Stimulated activated CD8-positive, alpha-beta memory T cell treated with anti-CD3 and anti-CD28 coated beads, Interleukin-7, amount 100 ng/mL, for 1 hour (primary cell): Measurements from ENCODE around the gene SAYSD1.

ENCODE experiments used
- DNase-seq, 2 donors: peaks; one replicate each; pipeline ENCODE4 v3.0.0-alpha.2; 2020; ENCODE audit warnings: low read depth in 2 of 2

The SAYSD1 gene

DNA sequence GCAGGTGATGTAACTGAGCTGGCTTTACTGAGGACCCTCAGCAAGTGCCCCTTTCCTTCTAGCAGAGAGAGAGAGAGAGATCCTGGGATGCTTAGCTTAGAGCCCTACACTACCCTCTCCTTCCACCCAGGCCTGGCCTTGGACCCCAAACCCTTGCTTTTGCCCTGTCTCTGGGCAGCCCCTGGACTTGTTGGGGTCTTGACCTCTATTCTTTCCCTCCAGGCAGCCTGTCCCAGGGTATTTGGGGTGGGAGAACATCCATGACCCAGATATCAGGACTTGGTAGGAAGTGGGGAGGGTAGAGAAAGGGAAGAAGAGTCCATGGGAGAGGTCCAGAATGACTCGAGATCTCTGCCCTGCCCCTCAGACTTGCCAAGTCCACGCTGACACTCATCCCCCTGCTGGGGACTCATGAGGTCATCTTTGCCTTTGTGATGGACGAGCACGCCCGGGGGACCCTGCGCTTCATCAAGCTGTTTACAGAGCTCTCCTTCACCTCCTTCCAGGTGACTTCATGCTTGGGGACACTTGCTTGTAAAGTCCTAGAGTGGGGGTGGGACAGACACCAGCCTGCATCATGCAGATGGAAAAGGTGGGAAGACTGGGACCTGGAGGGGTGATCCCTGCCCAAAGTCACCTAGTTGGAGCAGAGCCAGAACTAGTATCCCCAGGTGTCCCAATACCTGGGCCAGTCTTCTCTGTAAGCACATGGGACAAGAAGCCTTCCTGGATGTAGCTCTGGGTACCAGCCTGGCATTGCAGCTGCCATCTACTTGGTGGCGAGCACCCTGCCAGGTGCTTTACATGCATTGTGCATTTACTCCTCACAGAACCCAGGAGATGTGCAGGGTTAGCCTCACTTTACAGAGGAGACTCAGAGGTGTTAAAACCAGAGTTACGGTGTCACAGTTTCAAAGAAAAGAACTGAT lies 35.5 kb downstream of the SAYSD1 start:
- DNase-seq: no peak

DNA sequence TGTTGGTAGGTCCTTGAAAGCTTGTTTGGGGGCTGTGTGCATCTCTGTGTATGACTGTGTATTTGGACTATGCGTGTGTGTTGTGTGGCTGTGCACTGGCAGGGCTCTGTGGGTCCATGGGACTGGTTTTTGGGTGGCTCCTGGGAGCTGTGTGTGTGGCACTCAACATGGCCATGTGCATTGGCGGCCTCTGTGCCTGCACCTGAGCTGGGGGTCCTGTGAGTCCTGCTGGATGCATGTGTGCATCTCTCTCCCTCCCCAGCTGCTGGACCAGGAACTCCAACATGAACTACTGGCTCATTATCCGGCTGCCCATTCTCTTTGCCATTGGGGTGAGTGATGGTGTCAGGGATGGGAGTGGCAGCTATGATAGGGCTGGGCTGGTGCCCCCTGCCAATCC lies 36.3 kb downstream of the SAYSD1 start:
- no peak for DNase-seq

DNA sequence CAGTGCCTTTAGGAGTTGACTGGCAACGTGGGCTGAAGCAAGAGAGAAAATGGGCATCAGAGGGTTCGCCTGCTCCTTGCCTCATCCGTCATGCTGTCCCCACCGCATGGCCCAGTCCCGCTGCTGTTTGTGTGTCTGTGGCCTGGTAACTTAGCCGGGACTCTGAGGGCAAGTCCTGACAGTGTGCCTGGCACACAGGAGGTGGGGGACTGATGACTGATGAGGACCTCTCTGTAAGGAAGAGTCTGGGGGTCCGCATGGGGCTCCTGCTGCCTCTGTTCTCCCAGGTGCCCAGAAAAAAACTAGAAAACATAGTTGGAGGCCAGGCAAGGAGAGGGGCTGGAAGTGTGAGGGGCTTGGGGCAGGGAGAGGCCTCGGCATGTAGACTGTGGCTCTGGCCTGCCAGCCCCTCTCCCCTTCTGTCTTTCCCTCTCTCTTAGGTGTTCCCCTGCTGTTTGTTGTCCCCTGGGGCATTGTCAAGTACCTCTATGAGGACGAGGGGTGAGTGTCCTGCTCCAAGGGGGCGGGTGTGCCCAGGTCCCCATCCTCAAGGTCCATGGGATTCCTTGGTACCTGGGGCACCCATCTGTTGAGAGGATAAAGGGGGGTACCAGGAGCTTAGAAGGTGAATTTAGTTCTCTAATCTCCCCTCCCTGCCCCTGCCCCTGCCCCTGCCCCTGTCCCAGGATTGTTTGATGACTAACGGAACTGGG lies 36.9 kb downstream of the SAYSD1 start:
- DNase-seq: no peak

DNA sequence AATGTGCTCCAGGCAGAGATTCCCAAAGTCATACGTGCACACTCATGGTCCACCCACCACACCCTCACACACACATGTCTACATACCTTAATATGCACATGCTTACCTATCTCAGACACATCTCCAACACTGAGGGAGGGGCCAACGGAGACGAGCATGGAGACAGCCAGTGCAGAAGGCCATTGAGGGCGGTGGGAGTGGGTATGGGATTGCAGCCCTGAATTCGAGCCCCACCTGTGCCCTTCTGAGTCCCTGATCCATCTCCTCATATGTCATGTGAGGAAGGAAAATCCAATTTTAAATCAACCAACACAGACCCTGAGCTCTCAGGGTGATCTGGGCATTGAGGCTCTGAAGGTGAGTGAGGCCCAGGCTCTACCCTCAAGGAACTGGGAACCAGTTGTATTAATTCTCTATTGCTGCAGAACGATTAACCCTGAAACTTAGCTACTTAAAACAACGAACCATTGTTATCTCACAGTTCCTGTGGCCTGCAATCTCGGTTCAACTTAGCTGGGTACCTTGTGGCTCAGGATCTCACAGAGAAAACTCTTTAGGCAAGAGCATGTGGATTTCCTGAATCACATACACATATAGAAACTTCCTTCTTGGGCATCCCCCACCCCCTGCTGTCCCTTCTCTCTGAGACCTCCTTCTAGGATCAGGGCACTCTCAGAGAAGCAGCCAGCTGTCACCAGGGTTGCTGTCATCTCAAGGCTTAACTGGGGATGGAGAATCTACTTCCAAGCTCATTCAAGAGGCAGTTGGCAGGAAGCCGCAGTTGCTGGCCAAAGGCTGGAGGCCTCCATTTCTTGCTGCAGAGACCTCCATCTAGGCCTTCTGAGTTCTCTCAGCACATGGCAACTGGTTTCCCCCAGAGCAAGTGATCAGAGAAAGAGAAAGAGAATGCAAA lies 38.1 kb downstream of the SAYSD1 start:
- no peak for DNase-seq

DNA sequence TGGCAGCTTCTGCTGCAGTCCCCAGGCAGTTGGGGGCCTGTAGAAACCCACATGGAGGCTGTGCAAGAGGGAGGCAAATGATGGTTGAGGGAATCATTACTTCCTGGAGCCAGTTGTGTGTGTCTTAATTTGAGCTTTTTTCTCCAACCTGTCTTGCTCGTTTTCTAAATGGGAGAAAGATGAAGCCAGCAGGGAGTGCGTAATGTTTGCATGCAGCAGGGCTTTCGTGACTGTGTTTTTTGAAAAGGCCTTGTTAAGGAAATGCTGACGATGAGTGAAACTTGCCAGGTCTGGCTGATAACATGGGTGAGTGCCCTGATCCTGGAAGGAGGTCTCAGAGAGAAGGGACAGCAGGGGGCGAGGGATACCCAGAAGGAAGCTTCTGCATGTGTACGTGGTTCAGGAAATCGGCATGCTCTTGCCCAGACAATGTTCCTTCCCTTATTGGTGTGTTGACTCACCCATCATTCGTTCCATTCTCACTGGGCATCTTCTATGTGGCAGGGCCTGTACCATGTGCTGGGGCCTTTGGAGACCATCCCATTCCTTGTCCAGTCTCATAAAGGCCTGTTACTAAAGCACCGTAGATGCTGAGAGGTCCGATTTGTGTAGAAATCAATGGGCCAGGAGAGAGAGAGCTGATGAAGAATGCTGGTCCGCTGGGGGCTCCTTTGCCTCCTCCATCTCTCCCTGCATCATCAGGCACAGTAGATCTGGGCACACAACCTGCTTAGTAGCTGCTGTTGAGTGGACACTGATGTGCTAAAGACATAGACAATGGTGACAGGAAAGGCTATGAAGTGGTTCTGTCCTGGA lies 39.0 kb downstream of the SAYSD1 start:
- DNase-seq: no peak

DNA sequence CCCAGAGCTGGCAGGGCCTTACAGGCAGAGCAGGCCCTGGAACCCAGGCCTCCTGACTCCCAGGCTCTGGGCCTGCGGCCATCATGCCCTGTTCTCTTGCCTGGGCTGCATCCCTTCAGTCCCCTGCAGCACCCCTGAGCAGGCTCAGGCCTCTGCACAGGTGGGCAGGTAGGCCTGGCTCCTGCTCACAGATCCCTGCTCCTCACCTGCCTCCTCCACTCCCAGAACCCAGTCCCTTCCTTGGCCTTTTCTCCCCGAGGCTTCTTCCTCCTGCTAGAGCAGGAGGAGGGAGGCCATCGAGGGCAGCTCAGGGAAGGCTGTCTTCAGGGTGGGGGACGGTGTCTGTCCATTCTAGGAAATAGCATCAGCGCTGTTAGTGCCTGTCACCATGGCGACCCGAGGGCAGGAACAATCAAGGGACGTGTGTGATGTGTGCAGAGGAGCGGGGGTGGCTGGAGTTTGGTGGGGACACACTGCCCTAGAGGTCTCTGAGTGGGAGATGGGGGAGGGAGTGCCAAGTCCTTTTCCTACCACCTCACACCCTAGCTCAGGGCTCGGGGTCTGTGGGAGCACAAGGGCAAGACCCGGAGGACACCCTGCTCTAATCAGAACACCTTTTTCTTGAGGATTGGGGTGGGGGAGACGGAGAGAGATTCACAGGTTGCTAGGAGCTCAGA lies 39.8 kb downstream of the SAYSD1 start:
- no peak for DNase-seq

DNA sequence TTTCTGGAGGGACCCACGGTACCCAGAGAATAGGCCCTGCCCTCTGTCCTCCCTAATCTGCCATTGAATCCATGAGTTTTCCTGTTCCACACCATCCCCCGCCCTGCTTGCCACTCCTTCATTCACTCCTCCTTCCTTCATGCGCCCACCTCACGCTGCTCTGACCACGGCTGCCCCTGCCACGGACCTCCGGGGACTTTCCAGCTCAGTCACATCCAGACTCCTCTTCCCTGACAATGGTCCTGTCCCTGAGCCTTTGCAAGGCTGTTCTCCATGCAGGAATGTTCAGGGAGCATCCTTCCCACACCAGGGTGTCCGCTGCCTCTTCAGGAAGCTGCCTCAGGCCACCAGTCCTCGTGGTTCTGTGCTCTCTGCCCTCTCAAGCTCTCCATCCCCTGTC lies 40.5 kb downstream of the SAYSD1 start:
- no peak for DNase-seq

DNA sequence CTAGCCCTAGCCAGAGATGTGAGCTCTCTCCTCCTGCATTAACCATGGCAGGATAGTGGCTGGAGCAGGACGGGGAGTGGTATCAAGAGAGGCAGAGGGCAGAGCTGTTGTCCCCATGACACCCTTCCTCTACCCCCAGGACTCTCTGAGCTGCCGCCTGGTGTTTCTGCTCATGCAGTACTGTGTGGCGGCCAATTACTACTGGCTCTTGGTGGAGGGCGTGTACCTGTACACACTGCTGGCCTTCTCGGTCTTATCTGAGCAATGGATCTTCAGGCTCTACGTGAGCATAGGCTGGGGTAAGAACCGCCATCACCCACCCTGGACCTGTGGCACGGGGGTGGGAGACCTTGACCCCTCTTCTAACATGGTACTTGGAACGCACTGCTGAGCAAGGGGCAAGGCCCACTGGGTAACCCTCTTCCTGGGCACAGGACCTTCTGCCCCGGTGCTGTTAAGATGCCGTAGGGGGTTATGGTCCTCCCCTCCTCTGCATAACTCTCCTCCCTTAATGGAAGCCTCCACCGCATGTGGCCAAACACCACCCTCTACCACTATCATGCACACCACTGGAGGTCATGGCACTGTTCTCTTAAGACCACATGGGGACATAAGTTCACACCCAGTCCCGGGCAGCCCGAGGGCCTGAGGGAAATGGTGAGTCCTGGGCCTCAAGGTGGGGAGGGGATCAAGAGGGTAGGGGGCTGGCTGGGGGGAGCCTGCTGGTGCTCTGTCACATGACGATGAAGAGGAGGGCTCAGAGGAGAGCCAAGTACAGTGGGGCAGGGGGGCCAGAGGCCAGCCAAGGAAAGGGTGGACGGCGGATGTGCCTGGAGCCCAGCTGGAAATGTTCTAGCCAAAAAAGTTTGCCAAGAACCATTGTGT lies 41.3 kb downstream of the SAYSD1 start:
- DNase-seq: no peak

DNA sequence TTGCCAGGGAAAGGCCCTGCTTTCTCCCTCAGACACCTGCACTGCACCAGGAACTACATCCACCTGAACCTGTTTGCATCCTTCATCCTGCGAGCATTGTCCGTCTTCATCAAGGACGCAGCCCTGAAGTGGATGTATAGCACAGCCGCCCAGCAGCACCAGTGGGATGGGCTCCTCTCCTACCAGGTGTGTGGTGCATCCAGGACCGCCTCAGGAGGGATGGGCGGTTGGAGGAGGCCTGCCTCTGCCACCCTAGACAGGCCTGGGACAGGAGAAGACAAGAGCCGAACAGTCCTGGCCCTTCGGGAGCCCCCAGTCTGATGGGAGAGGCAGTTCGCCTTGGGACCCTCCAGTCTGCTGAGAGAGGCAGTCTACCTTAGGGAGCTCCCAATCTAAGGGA lies 42.2 kb downstream of the SAYSD1 start:
- no peak for DNase-seq

DNA sequence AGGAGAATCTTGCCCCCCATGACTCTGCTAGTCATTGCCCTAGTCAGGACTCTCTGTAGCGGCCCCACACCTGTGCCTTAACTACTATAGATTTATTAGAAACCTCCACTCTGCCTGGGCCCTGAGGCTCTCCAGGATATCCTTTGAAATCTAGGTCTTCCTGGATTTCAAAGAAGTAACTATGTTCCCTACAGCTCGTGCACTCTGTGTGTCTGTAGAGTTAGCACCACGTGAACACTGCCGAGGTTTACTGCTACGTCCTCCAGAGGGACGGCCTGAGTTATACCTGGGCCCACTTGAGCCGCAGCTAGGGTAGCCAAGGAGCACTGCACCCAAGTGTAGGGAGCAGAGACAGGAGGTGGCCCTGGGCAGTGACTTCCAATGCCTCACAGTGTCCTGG lies 46.6 kb downstream of the SAYSD1 start:
- no peak for DNase-seq

DNA sequence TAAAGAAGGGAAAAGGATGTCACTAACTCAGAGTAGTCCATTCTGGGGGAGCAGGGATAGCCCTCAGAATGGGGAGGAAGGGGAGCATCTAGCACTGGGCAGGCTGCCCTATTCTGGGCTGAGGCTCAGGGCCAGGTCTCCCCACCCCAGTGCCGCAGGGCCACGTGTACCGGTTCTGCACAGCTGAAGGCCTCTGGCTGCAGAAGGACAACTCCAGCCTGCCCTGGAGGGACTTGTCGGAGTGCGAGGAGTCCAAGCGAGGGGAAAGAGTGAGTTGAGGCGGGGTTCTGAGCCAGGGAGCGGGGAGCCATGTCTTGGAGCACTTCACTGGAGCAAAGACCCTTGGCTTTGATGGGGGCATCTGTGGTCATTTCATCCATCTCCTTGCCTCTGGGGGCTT lies 49.4 kb downstream of the SAYSD1 start:
- no peak for DNase-seq

DNA sequence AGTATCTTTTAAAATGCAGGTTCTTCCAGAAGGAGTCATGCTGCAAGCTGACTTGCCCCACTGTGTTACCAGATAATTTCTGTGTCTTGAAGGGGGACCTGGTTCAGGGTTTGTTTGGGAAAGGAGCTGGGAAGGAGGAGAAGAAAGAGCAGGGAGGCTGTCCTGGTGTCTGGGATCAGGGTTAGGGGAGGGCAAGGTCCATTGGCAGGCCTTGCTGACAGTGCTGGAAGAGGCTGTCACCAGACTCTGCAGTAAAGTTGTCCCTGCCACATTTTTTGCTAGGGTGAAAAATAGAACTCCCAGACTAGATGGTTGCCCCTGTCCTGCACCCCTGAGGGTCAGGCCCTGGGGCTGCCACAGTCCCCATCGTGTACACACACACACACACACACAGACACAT lies 51.5 kb downstream of the SAYSD1 start:
- no peak for DNase-seq

DNA sequence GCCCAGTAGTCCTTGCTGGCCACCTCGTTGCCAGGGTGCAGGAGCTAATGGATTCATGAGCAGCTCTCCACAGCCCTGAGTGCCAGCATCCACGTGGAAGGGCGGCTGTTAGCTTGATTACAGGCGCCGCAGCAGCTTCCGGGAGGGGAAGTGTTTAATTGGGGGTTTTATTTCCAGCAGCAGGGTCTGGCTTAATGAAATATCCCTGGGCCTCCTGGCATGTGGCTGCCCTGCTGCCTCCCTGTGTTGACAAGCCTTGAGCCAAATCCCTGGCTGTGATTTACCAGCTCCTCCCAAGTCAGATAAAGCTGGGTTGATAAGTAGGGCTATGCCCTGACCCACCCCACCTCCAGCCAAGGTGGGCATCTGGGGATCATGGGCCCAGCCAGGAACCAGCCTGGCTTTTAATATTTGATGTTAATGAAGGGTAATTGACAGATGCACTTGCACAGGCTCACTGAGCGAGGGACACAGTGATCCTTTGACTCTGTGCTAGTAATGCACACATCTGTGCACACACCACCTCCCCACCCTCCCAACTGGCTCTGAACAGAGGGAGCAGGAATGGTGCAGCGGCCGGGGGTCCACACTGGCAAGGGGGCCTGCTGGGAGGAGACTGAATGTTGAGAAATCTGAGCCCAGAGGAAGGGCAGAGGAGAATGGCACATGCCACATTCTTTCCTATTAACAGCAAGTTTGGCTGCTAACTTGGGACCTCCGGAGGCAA lies 52.8 kb downstream of the SAYSD1 start:
- DNase-seq: no peak

DNA sequence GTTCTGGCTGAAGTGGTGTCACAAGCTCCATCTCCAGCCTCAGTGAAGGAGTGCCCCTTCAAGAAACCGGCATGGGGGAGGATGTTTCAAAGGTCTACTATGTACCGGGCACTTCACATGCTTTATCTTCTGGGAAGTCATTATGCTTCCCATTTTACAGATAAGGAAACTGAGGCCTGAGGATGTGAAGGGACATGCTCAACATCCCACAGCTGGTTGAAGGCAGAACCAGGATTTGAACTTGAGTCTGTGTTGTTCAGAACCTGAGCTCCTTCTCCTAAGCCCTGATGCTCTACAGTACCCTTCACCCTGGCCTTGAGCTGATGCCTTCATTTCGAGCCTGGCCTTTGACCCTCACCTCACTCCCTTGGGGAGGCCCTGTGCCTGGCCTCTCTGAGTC lies 53.4 kb downstream of the SAYSD1 start:
- no peak for DNase-seq

DNA sequence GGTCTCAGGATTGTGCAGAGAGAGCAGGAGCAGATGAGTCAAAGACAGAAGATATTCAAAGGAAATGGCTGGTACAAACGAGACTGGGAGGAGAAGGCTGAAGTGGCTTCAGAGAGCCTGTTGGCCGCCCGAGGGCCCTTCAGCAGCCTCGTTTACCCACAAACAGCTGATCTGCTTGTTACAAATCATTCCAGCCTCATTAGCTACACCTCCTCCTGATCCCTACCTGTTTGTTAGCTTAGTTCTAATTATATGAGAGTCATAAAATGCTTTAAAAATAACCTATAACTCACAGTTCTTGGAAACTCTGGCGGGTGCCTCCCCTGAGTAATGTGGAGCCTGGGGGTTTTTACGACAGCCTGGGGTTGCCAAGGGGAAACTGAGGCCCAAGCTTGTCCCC lies 53.8 kb downstream of the SAYSD1 start:
- DNase-seq: no peak

DNA sequence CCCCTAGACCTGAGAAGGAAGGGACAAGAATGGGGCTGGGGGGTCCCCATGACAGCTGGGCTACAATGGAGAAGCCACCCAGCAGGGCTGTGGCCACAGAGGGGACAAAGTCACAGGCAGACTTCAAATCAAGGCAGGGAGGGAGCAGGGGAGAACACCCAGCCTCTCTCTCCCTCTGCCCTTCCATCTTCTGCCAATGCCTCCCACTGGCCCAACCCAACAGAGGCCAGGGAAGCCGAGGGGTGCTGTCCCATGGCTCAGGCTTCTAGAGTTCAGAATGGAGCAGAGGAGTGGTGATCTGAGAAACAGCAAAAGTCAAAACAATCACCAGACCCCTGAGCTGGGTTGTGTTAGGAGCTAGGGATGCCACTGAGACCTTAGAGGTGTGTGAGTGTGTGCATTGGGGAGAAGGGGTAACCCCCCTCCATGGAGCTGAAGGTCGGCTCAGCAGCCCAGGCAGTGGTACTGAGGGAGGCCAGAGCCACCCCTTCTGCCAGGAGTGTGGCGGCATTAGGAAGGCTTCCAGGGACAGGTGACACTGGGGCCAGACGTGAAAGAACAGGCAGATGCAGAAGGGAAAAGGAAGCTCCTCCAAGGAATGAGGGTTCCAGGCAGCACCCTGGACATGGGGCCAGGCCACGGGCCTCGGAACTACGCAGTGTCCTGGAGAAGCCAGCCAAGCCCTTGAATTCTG lies 54.4 kb downstream of the SAYSD1 start:
- DNase-seq: no peak

DNA sequence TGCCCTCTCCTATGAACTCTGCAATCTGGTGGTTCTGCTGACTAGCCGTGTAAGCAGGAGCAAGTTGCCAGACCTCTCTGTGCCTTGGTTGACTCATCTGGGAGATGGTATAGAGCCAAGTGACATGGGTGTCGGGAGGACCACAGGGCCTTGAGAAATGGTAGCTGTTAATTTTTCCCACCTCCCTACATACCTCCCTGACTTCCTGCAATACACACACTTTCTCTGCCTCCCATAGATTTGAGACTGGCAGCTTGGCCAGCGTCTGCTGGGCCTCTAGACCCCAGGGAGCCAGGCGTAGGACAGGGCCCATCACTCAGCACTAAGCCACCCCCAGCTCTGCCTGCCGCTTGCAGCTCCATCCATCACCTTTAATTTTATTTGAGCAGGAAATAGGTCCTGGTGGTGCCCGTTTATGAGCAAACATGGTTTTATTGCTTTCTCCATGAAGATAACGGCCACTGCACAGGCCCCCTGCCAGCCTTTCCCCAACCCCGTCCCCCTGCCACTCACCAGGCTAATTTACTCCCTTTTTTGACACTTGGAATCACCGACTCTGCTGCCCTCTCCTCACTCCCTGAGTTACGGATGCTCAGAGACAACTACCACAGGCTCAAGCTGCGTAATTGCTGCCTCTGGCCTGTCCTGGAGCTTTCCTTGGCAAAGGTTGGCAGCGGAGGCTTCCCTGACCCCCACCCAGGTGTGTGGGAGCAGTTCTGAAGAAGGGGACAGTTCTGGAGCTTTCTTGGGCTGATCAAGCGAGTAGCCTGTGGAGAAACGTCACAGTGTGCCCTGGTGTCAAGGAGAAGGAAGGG lies 55.3 kb downstream of the SAYSD1 start:
- no peak for DNase-seq
